ENCODE measurements around the gene ENO1. TPM values are rescaled to one million over a fixed set of nuclear protein-coding genes. Genes with fewer than 3 reads are reported as not detected.
A peak's percentile ranks its signal among the peaks of the same experiment; 100 is the strongest.

ENO1 gene
- total and polyA plus RNA-seq, 9 of the 15 experiments (the other 6 are each of a cell fraction or from before 2014, with no cell fraction given): 2,249 to 7,472 (median 2,868) TPM

DNA sequence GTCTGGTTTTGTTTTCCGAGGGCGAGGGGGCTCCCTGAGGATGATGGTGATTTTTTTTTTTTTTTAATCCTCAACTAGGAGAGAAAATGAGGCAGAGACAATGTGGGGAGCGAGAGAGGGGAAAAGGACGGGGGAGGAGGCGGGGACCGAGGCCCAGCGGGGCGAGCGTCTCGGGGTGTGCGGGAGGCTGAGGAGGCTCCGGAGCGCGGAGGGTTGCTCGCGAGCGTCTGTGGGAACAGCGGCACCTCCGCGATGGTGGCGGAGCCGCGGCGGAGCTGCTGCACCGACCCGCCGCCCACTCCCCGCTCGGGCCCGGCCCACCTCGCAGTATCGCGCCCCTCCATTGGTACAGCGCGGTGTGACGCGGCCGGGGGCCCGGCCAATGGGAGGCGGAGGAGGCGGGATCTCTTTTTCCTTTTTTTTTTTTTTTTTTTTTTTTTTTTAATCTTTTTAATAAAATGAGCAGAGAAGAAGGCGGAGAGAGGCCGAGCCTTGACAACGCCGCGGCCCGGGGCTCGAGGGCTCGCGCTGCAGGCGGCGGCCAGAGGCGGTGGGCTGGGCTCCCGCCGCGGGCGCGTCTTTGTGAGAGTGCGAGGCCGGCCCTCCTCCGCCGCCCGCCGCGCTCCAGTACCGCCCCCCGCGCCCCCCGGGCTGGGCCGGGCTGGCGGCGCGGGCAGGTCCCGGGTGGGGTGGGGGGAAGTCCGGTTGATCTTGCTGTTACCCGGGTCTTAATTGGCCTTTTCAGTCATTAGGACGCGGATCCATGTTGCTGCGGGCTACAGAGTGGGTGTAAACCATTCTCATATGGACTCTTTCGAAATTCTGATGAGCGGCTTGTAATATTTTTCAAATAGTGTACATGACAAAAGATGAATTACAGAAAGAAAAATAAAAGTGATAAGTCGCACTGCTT is 60.8 kb downstream of the ENO1 start, which contains the start of gene RERE (continued):
- TF ChIP-seq, protein P1, sequence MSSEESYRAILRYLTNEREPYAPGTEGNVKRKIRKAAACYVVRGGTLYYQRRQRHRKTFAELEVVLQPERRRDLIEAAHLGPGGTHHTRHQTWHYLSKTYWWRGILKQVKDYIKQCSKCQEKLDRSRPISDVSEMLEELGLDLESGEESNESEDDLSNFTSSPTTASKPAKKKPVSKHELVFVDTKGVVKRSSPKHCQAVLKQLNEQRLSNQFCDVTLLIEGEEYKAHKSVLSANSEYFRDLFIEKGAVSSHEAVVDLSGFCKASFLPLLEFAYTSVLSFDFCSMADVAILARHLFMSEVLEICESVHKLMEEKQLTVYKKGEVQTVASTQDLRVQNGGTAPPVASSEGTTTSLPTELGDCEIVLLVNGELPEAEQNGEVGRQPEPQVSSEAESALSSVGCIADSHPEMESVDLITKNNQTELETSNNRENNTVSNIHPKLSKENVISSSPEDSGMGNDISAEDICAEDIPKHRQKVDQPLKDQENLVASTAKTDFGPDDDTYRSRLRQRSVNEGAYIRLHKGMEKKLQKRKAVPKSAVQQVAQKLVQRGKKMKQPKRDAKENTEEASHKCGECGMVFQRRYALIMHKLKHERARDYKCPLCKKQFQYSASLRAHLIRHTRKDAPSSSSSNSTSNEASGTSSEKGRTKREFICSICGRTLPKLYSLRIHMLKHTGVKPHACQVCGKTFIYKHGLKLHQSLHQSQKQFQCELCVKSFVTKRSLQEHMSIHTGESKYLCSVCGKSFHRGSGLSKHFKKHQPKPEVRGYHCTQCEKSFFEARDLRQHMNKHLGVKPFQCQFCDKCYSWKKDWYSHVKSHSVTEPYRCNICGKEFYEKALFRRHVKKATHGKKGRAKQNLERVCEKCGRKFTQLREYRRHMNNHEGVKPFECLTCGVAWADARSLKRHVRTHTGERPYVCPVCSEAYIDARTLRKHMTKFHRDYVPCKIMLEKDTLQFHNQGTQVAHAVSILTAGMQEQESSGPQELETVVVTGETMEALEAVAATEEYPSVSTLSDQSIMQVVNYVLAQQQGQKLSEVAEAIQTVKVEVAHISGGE (CRISPR knock-in tag; IDR thresholded peaks at IDR 0.05): peak in 1 of 3 experiments; percentile 45; a peak in 1 of 6 replicates
- TF ChIP-seq, protein P2, sequence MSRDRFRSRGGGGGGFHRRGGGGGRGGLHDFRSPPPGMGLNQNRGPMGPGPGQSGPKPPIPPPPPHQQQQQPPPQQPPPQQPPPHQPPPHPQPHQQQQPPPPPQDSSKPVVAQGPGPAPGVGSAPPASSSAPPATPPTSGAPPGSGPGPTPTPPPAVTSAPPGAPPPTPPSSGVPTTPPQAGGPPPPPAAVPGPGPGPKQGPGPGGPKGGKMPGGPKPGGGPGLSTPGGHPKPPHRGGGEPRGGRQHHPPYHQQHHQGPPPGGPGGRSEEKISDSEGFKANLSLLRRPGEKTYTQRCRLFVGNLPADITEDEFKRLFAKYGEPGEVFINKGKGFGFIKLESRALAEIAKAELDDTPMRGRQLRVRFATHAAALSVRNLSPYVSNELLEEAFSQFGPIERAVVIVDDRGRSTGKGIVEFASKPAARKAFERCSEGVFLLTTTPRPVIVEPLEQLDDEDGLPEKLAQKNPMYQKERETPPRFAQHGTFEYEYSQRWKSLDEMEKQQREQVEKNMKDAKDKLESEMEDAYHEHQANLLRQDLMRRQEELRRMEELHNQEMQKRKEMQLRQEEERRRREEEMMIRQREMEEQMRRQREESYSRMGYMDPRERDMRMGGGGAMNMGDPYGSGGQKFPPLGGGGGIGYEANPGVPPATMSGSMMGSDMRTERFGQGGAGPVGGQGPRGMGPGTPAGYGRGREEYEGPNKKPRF (IDR thresholded peaks at IDR 0.05; ENCODE audit: low read depth, low read length): no peak
- TF ChIP-seq SIX5 (IDR thresholded peaks at IDR 0.05; ENCODE audit: borderline replicate concordance in 1 of 2, insufficient read depth in 1 of 2, low read depth in 1 of 2, low read length in 2 of 2) (no peak), U2AF2 (optimal IDR thresholded peaks at IDR 0.05; ENCODE audit: low read depth, low read length) (no peak), TCFL5 (CRISPR knock-in tag; conservative IDR thresholded peaks at IDR 0.05) (no peak), BRF1 (IDR thresholded peaks at IDR 0.05; ENCODE audit: borderline replicate concordance, extremely low read depth, insufficient read length) (no peak), TBP (optimal IDR thresholded peaks at IDR 0.05; ENCODE audit: low read depth, low read length) (peak; percentile 94), CHD2 (IDR thresholded peaks at IDR 0.05; ENCODE audit: low read depth, low read length) (peak; percentile 85), ZNF551 (CRISPR knock-in tag; IDR thresholded peaks at IDR 0.05) (no peak)
